WI38 (cell line): ENCODE results near the gene SECISBP2L.

Source experiments
- H3K4me3 ChIP-seq: 2 replicates; pipeline ENCODE4 v1.5.1; 2011; ENCODE audit warnings: low read depth, mild to moderate bottlenecking, control low read depth, low read length
- CTCF ChIP-seq: IDR thresholded peaks from 2 replicates; pipeline ENCODE4 v1.5.1; 2012; ENCODE audit warnings: low read depth, mild to moderate bottlenecking, control low read depth, low read length

Gene SECISBP2L

GRCh38 chr15:49040151-49040550, 6.1 kb downstream of the SECISBP2L start:
- no peak for TF ChIP-seq CTCF
- H3K4me3 ChIP-seq, result no peak overlapping the region

DNA sequence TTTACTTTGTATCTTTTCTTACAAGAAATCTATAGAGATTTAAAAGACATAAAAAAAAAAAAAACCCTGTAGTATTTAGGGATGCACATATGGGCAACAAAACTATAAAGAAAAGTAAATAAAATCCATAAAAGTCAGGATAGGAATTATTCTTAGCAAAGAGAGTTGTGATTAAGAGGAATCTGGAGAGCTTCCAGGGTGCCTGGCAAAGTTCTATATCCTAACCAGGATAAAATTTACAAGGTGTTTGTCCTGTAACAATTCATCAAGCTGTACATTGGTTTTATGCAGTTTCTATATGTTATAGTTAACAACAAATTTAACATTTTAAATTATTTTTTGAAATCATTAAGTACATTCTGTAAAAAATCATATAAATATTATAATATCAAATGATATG, 7.9 kb downstream of the SECISBP2L start:
- no peak overlapping the region for H3K4me3 ChIP-seq
- no peak for TF ChIP-seq CTCF

- TF ChIP-seq CTCF, result no peak
- no peak overlapping the region for H3K4me3 ChIP-seq
These were observed 8.7 kb downstream of the SECISBP2L start for GRCh38 chr15:49037546-49037940.

- H3K4me3 ChIP-seq, result no peak overlapping the region
- no peak for TF ChIP-seq CTCF
These were observed 9.3 kb downstream of the SECISBP2L start for GRCh38 chr15:49036650-49037545.

- no peak overlapping the region for H3K4me3 ChIP-seq
These were observed 10.4 kb downstream of the SECISBP2L start for GRCh38 chr15:49035825-49036224.

DNA sequence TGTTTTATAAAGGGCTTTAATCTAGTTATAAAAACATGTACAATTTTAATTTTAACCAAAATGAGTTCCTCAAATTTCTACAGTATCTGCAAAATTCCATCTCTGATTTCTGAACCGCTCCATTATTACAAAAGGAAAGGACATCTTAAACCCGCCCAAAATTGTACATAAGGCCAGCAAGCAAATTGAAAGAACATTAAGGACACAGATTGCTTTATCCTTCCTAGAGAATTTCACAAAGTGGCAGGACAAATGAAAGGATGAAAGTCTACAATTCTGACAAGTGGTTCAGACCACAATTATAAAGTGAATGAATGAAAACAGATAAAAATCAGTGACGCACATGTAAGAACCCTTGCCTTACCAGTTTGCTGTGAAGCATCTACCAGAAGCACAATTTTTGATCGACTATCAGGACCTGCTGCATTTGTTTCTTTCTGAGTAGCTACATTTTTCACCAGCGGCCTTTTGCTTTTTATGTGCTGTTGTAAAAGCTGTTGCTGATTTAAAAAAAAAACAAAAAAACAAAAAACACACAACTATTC, 13.6 kb downstream of the SECISBP2L start:
- no peak for TF ChIP-seq CTCF
- H3K4me3 ChIP-seq, result no peak overlapping the region

More at GRCh38 chr15:49035825-49036224, 10.4 kb downstream of the SECISBP2L start:
- TF ChIP-seq CTCF, result no peak

DNA sequence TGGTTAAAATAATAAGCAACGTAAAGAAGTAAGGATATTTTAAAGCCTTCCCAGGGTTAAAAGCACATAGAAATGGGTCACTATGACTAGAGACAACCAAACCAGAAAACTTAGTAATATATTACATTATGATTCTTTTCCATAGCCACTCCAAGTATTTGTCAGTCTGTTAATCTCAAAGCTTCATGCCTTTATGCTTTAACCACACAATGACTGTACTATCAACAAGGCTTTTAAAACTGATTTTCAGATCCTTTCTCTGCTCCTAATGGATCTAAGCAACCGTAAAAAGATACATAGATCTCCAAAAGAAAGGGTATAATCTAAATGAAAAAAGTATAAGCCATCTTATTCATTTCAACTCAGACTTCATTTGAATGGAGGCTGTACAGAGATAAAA, 14.4 kb downstream of the SECISBP2L start:
- no peak for TF ChIP-seq CTCF

More for the DNA sequence above, 14.4 kb downstream of the SECISBP2L start:
- no peak overlapping the region for H3K4me3 ChIP-seq
